ENCODE data around the gene C12orf50.

- TF ChIP-seq, protein P1, sequence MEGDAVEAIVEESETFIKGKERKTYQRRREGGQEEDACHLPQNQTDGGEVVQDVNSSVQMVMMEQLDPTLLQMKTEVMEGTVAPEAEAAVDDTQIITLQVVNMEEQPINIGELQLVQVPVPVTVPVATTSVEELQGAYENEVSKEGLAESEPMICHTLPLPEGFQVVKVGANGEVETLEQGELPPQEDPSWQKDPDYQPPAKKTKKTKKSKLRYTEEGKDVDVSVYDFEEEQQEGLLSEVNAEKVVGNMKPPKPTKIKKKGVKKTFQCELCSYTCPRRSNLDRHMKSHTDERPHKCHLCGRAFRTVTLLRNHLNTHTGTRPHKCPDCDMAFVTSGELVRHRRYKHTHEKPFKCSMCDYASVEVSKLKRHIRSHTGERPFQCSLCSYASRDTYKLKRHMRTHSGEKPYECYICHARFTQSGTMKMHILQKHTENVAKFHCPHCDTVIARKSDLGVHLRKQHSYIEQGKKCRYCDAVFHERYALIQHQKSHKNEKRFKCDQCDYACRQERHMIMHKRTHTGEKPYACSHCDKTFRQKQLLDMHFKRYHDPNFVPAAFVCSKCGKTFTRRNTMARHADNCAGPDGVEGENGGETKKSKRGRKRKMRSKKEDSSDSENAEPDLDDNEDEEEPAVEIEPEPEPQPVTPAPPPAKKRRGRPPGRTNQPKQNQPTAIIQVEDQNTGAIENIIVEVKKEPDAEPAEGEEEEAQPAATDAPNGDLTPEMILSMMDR (IDR thresholded peaks at IDR 0.05) = no peak
- TF ChIP-seq EZH2 (IDR thresholded peaks at IDR 0.05; ENCODE audit: borderline replicate concordance, insufficient read depth, low read depth, low read length, poor library complexity, severe bottlenecking) = no peak
Observed at GRCh38 chr12:88063375-88063774, 34.2 kb upstream of the C12orf50 start.

Measured in B cell (primary cell).